PFSK-1 (cell line): ENCODE measurements around the gene RBAK.

Source experiments
- FOXP2 ChIP-seq: optimal IDR thresholded peaks from 2 replicates; pipeline ENCODE3; 2011; ENCODE audit warnings: borderline replicate concordance, control low read depth, inconsistent platforms; ENCODE audit not compliant: insufficient read depth; ENCODE audit errors: extremely low read length, extremely low read depth
- POLR2AphosphoS5 ChIP-seq: IDR thresholded peaks from 2 replicates; pipeline ENCODE4 v1.6.1; 2012; ENCODE audit warnings: low read depth, mild to moderate bottlenecking, control low read depth, low read length, moderate library complexity
- SIN3A ChIP-seq: IDR thresholded peaks from 2 replicates; pipeline ENCODE4 v1.6.1; 2012; ENCODE audit warnings: mild to moderate bottlenecking, low read length, moderate library complexity, borderline replicate concordance; ENCODE audit not compliant: insufficient read depth

DNA sequence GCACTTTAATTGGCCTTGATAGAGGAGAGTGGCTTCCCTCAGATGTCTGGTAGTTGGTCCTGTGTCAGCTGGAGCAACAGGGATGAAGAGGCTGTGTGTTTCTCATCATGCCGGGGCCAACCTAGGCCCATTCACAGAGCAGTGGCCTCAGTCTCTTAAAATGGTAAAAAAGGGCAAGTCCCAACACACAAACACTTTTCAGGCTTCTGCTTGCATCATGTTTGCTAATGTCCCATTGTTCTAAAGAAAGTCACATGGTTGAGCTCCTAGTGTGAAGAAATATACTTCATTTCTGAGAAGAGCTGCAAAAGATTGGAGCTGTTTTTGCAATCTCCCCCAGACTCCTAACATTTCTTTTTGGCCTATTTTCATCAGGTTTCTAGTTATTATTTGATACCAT is 40.6 kb upstream of the RBAK start:
- TF ChIP-seq FOXP2 (no peak), POLR2AphosphoS5 (no peak), SIN3A (no peak)
